Measurements from ENCODE around the gene RELN. TPM values are rescaled to one million over a fixed set of nuclear protein-coding genes. Genes with fewer than 3 reads are reported as not detected.

Gene RELN
- total and polyA plus RNA-seq, 10 of the 15 experiments (the other 5 are each of a cell fraction or from before 2014, with no cell fraction given), result 0.11 to 0.21 TPM; not detected in 8

GRCh38 chr7:103446049-103446520 lies 543.4 kb downstream of the RELN start, which contains the start of gene SLC26A5:
Gene SLC26A5 (minus strand): TSS chr7:103446207. CDS start chr7:103421514, 24,693 bp downstream.
- no peak within 1 kb of the TSS; the same call in 1 of the 2 replicates for H3K4me2 ChIP-seq (ENCODE audit: control insufficient read depth, insufficient read depth)
- FAIRE-seq (no peak), ATAC-seq (peak; percentile 41; the same call in 2 of the 3 replicates), DNase-seq (ENCODE audit: low read depth, low spot score) (no peak)
- intact Hi-C loops (cut with micrococcal nuclease; ENCODE audit: unreplicated experiment), result no loop called here
- TF ChIP-seq HDAC6 (IDR thresholded peaks at IDR 0.05; ENCODE audit: unreplicated experiment), result no peak
- TF ChIP-seq DPF2 (IDR thresholded peaks at IDR 0.05), result no peak
- TF ChIP-seq SMC3 (IDR thresholded peaks at IDR 0.05; ENCODE audit: borderline replicate concordance, low read length), result no peak
- no peak for TF ChIP-seq SIX5 (IDR thresholded peaks at IDR 0.05; ENCODE audit: low read depth, low read length, severe bottlenecking)
- no peak for TF ChIP-seq BCL11A (IDR thresholded peaks at IDR 0.05; ENCODE audit: low read depth, low read length)
- TF ChIP-seq MXI1 (IDR thresholded peaks at IDR 0.05; ENCODE audit: low read depth, low read length), result no peak
- TF ChIP-seq CREB1 (IDR thresholded peaks at IDR 0.05; ENCODE audit: low read depth), result no peak
- TF ChIP-seq SREBF1 (IDR thresholded peaks at IDR 0.05; ENCODE audit: low read length), result no peak
- no peak within 1 kb of the TSS for H3K4me3 ChIP-seq
- no peaks in the 10 kb centered on the region for H3K9me3 ChIP-seq (replicated peaks; ENCODE audit: control insufficient read depth, insufficient read depth, low read length)
- H3K36me3 ChIP-seq (ENCODE audit: control insufficient read depth in 2 of 2, insufficient read depth in 2 of 2, low read length in 1 of 2), result no peaks in the 10 kb centered on the region
- H3K4me1 ChIP-seq (ENCODE audit: control insufficient read depth, insufficient read depth, low read length), result no peaks in the 10 kb centered on the region
- no peaks in the 10 kb centered on the region for H4K20me1 ChIP-seq (ENCODE audit: control insufficient read depth, insufficient read depth)
- peaks cover 7 to 13% of the 10 kb centered on the region in 2 experiments for H3K27me3 ChIP-seq (replicated peaks in 1 of 2; ENCODE audit: control insufficient read depth in 2 of 2, insufficient read depth in 2 of 2, low read length in 1 of 2)
- no peak within 1 kb of the TSS for H3K27ac ChIP-seq (ENCODE audit: control insufficient read depth, insufficient read depth)
- CTCF ChIA-PET, result interaction anchor here (1.1 kb wide), 1 partner anchor 17 kb away, joined by 6 read pairs; no protein-coding TSS in a partner anchor
- SMC1A ChIA-PET (ENCODE audit: uncharacterized antibody, unreplicated experiment), result no interaction called here
- 17% methylated on average over 36 of the region's 54 CpGs for WGBS (ENCODE audit: insufficient coverage, insufficient replicate concordance, low lambda C conversion rate, missing lambda C conversion rate)
- RAD21 ChIA-PET (ENCODE audit: unreplicated experiment), result no interaction called here
- POLR2A ChIA-PET, result no interaction called here
- H3K9ac ChIP-seq (ENCODE audit: control insufficient read depth, insufficient read depth, low read length), result no peak within 1 kb of the TSS
- H3K79me2 ChIP-seq (ENCODE audit: control insufficient read depth, insufficient read depth, low read length), result no peaks in the 10 kb centered on the region
- in situ Hi-C loops (cut with MboI), result no loop called here
- BruUV-seq (replicated peaks), result no TSS peak
- H2AFZ ChIP-seq (ENCODE audit: control insufficient read depth, low read depth, low read length), result no peak within 1 kb of the TSS

Data from GM12878 (cell line).